Measurements from ENCODE around the gene PANK1. TPM values are rescaled to one million over a fixed set of nuclear protein-coding genes. Genes with fewer than 3 reads are reported as not detected.

Gene PANK1
- total RNA-seq, 4 donors from 2014 or later: 6.3 to 9.6 (median 7.4) TPM

DNA sequence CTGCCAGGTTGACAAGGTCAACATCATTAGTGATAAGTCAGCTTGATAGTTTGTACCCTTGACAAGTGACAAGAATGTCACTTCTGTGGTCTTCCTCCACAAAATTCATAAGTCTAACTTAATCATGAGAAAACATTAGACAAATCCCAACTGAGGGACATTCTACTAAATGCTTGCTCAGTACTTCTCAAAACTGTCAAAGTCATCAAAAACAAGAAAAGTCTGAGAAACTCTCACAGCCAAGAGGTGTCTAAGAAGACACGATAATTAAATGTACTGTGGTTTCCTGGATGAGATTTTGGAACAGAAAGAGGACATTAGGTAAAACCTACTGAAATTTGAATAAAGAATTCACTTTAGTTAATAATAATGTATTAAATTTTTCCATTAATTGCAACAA, 79.9 kb downstream of the PANK1 start:
- WGBS, 2 donors: 64 to 73% methylated on average over 1 of the region's 1 CpG

DNA sequence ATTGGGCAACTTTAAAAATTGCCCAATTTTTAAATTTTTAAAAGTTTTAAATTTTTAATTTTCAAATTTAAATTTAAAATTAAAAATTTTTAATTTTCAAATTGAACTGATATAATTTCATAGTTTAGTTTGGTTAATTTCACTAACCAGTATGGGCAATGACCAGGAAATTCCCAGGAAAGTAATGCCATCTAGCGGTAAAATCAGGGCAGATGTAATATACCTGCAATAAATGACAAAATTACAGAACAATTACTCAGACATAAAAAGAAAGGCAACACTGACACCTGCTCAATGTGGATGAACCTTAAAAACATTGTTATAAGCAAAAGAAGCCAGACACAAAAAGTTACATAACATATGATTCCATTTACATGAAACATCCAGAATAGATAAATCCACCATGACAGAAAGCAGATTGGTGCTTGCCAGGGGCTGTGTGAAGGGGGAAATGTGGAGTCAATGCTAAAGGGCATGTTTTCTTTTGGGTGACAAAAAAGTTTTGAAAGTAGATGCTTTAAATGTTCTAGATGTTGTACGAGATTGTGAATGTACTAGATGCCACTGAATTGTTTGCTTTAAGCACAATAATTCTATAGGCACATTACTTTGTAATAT, 81.1 kb downstream of the PANK1 start:
- H3K36me3 ChIP-seq: no peaks in the 10 kb centered on the region
- DNase-seq (ENCODE audit: low spot score in 2 of 2): peak in 1 of 2 donors; percentile 51
- peaks cover 0 to 8% (median 0%) of the 10 kb centered on the region in 4 donors for H3K4me1 ChIP-seq
- whole genome bisulfite sequencing, 2 donors: 15 to 16% methylated on average over 2 of the region's 2 CpGs
- H3K9me3 ChIP-seq: no peaks in the 10 kb centered on the region
- no peaks in the 10 kb centered on the region for H3K27me3 ChIP-seq
- no peak overlapping the region for H3K4me3 ChIP-seq
- TF ChIP-seq, protein P1, sequence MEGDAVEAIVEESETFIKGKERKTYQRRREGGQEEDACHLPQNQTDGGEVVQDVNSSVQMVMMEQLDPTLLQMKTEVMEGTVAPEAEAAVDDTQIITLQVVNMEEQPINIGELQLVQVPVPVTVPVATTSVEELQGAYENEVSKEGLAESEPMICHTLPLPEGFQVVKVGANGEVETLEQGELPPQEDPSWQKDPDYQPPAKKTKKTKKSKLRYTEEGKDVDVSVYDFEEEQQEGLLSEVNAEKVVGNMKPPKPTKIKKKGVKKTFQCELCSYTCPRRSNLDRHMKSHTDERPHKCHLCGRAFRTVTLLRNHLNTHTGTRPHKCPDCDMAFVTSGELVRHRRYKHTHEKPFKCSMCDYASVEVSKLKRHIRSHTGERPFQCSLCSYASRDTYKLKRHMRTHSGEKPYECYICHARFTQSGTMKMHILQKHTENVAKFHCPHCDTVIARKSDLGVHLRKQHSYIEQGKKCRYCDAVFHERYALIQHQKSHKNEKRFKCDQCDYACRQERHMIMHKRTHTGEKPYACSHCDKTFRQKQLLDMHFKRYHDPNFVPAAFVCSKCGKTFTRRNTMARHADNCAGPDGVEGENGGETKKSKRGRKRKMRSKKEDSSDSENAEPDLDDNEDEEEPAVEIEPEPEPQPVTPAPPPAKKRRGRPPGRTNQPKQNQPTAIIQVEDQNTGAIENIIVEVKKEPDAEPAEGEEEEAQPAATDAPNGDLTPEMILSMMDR (IDR thresholded peaks at IDR 0.05): peak; percentile 58 to 78 (median 72)
- TF ChIP-seq POLR2A (IDR thresholded peaks at IDR 0.05) (no peak), EP300 (IDR thresholded peaks at IDR 0.05) (no peak)
- H3K27ac ChIP-seq: no peak overlapping the region

More for the DNA sequence above, 79.9 kb downstream of the PANK1 start:
- Histone ChIP-seq H3K9me3 (no peaks in the 10 kb centered on the region), H3K4me1 (peaks cover 0 to 8% (median 0%) of the 10 kb centered on the region in 4 donors), H3K27ac (no peak overlapping the region), H3K36me3 (no peaks in the 10 kb centered on the region), H3K27me3 (no peaks in the 10 kb centered on the region), H3K4me3 (no peak overlapping the region)
- TF ChIP-seq EP300 (IDR thresholded peaks at IDR 0.05) (no peak), POLR2A (IDR thresholded peaks at IDR 0.05) (no peak)
- TF ChIP-seq, protein P1 (IDR thresholded peaks at IDR 0.05): no peak
- no peak for DNase-seq (ENCODE audit: low spot score in 2 of 2)

DNA sequence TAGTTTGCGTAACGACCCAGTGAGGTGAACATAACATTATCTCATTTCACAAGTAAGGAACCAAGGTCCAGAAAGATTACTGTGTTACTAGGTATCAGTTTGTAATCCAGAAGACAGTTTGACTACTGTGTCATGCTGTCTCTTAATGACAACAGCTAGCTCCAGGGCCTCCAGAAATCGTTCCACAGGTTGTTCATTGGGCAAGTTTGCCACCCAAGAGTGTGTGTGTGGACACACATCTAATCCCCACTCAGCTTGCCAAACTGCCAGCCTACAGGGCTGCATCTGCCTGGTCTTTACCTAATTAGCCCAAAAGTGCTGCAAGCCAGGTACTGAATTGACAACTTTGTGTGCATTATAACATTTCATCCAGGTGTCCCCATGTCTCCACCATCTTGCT, 81.7 kb downstream of the PANK1 start:
- no peaks in the 10 kb centered on the region for H3K9me3 ChIP-seq
- 98 to 100% methylated on average over 3 of the region's 3 CpGs for WGBS, 2 donors
- no peak overlapping the region for H3K27ac ChIP-seq
- DNase-seq (ENCODE audit: low spot score in 2 of 2): no peak
- peaks cover 0 to 8% (median 0%) of the 10 kb centered on the region in 4 donors for H3K4me1 ChIP-seq
- H3K36me3 ChIP-seq: no peaks in the 10 kb centered on the region
- H3K4me3 ChIP-seq: no peak overlapping the region
- H3K27me3 ChIP-seq: no peaks in the 10 kb centered on the region
- TF ChIP-seq POLR2A (IDR thresholded peaks at IDR 0.05) (no peak), EP300 (IDR thresholded peaks at IDR 0.05) (no peak)
- TF ChIP-seq, protein P1 (IDR thresholded peaks at IDR 0.05): no peak

DNA sequence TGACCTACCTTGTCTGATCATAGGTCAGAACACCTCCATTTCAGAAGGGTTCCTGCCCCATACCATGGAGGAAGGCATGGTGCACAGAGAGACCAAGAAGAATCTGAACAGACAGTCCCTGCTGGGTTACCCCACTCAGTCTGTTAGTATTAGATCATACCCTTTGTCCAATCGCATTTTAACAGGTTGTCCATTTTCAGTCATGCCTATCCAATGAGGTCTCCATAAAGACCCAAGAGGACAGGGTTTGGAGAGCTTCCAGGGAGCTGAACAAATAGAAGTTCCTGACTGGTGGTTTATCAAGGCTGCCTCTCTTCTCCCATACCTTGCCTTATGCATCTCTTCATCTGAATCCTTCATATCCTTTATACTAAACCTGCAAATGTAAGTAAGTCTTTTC, 88.4 kb downstream of the PANK1 start:
- 82 to 94% methylated on average over 1 of the region's 1 CpG for WGBS, 2 donors
- no peaks in the 10 kb centered on the region for H3K27me3 ChIP-seq
- peaks cover 0 to 3% (median 0%) of the 10 kb centered on the region in 4 donors for H3K4me1 ChIP-seq
- H3K4me3 ChIP-seq: no peak overlapping the region
- H3K27ac ChIP-seq: no peak overlapping the region
- no peaks in the 10 kb centered on the region for H3K9me3 ChIP-seq
- no peak for DNase-seq (ENCODE audit: low spot score in 2 of 2)
- no peaks in the 10 kb centered on the region for H3K36me3 ChIP-seq
- TF ChIP-seq POLR2A (IDR thresholded peaks at IDR 0.05) (no peak), EP300 (IDR thresholded peaks at IDR 0.05) (no peak)
- TF ChIP-seq, protein P1 (IDR thresholded peaks at IDR 0.05): no peak

DNA sequence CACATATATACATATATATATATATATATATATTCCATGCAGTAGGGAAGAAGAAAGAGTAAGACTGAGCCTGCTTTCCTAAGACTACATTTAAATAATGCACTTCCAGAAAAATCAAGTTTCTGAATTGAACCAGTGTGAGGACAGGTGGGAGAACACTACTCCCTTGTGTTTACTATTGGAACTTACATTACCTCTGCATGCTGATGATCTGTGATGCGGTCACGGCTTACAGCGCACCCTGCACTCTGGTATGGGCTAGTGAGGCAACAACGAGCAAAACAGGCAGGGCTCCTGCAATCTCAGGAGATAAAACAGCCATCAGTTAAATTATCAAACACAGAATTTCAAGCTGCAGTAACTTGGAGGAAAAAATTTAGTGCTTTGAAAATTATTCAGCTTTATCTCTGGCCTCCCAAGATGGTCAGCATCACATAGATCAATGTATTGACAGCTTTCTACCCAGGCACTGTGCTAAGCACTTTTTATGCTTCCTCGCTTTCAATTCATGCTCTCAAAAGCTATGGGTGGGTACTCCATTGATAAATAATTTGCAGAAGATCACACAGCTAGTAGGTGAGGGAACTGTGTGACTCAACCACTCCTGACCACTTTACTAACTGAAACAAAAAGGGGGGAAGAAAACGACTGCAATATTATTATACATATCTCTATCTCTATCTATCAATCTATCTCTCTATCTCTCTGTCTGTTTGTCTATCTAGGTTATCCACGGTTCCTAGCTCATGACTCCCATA, 89.2 kb downstream of the PANK1 start:
- no peak overlapping the region for H3K4me3 ChIP-seq
- no peak for TF ChIP-seq EP300 (IDR thresholded peaks at IDR 0.05)
- TF ChIP-seq, protein P1 (IDR thresholded peaks at IDR 0.05): peak in 2 of 5 experiments; percentile 21 to 35
- H3K27ac ChIP-seq: no peak overlapping the region
- no peaks in the 10 kb centered on the region for H3K36me3 ChIP-seq
- H3K27me3 ChIP-seq: no peaks in the 10 kb centered on the region
- DNase-seq (ENCODE audit: low spot score in 2 of 2): no peak
- WGBS, 2 donors: 85 to 86% methylated on average over 7 of the region's 7 CpGs
- peaks cover 0 to 3% (median 0%) of the 10 kb centered on the region in 4 donors for H3K4me1 ChIP-seq
- no peaks in the 10 kb centered on the region for H3K9me3 ChIP-seq

Data from tibial nerve (tissue), 4 donors.